22Rv1 (cell line): Measurements from ENCODE around the gene EFHC1.

Experiments used
- ZFX ChIP-seq: fragments of 450-650 bp; IDR thresholded peaks from 2 replicates; pipeline ENCODE4 v1.6.1; 2017; ENCODE audit warnings: antibody characterized with exemption, borderline replicate concordance
- TF ChIP-seq, protein P1 (sequence below): fragments of 450-650 bp; IDR thresholded peaks from 2 replicates; pipeline ENCODE4 v1.5.1; 2017; ENCODE audit warnings: mild to moderate bottlenecking

DNA sequence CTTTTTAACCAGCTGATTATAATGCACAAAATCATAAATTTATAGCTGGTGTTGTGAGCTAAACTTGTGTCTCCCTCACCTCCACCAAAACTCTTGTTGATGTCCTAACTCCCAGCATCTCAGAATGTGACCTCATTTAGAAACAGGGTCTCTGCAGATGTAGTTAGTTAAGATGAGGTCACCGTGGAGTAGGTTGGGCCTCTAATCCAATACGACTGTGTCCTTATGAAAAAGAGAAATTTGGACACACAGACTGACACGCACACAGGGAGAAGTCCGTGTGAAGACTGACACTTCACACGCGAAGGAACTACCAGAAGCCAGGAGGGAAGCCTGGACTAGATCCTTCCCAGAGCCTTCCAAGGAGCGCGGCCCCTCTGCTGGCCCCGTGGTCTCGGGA is 110.2 kb downstream of the EFHC1 start:
- TF ChIP-seq, protein P1, sequence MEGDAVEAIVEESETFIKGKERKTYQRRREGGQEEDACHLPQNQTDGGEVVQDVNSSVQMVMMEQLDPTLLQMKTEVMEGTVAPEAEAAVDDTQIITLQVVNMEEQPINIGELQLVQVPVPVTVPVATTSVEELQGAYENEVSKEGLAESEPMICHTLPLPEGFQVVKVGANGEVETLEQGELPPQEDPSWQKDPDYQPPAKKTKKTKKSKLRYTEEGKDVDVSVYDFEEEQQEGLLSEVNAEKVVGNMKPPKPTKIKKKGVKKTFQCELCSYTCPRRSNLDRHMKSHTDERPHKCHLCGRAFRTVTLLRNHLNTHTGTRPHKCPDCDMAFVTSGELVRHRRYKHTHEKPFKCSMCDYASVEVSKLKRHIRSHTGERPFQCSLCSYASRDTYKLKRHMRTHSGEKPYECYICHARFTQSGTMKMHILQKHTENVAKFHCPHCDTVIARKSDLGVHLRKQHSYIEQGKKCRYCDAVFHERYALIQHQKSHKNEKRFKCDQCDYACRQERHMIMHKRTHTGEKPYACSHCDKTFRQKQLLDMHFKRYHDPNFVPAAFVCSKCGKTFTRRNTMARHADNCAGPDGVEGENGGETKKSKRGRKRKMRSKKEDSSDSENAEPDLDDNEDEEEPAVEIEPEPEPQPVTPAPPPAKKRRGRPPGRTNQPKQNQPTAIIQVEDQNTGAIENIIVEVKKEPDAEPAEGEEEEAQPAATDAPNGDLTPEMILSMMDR = no peak
- TF ChIP-seq ZFX = no peak
